SK-N-MC (cell line): ENCODE measurements around the gene PLK1.
"Not testable (repeated sequence)": the region's sequence is repeated elsewhere in the genome, so short reads cannot be mapped to it uniquely, and the experiment has no call there.

ENCODE experiments used
- DNase-seq: peaks from one replicate; pipeline ENCODE4 v3.0.0-alpha.2; 2011; ENCODE audit warnings: low read depth, low spot score
- H3K27ac ChIP-seq: fragments of 200-600 bp; sonication (generic); 2 replicates; pipeline ENCODE4 v1.5.1; 2016; ENCODE audit warnings: mixed run types
- H3K36me3 ChIP-seq: fragments of 200-600 bp; sonication (generic); 2 replicates; pipeline ENCODE4 v1.6.1; 2017; ENCODE audit warnings: antibody characterized with exemption, low read length, mixed read lengths; ENCODE audit not compliant: insufficient read depth
- H3K4me3 ChIP-seq: fragments of 200-600 bp; sonication (generic); 2 replicates; pipeline ENCODE4 v1.5.1; 2016
- H3K9ac ChIP-seq: fragments of 200-600 bp; sonication (generic); 2 replicates; pipeline ENCODE4 v1.8.0; 2017; ENCODE audit warnings: mixed run types, mixed read lengths; ENCODE audit not compliant: insufficient read length
- H3K9me3 ChIP-seq: fragments of 200-600 bp; sonication (generic); 2 replicates; pipeline ENCODE4 v1.6.1; 2017; ENCODE audit warnings: low read depth, mild to moderate bottlenecking, antibody characterized with exemption, low read length, moderate library complexity, mixed read lengths
- EZH2 ChIP-seq: fragments of 200-600 bp; sonication (generic); IDR thresholded peaks from one replicate; pipeline ENCODE4 v1.6.1; 2017; ENCODE audit warnings: antibody characterized with exemption
- FOXP2 ChIP-seq: optimal IDR thresholded peaks from 2 replicates; pipeline ENCODE3; 2011; ENCODE audit warnings: mild to moderate bottlenecking, moderate library complexity; ENCODE audit not compliant: insufficient read depth; ENCODE audit errors: extremely low read length, control extremely low read depth
- POLR2AphosphoS5 ChIP-seq: IDR thresholded peaks from 2 replicates; pipeline ENCODE4 v1.6.1; 2012; ENCODE audit warnings: mild to moderate bottlenecking, low read depth, low read length, borderline replicate concordance

PLK1 gene

GRCh38 chr16:23711785-23712184 is 33.1 kb downstream of the PLK1 start:
- no peak for DNase-seq
- Histone ChIP-seq H3K4me3 (no peak overlapping the region), H3K9ac (no peak overlapping the region), H3K9me3 (0 out of 2 replicates have a peak, but pooled peaks cover 6% of the 10 kb centered on the region), H3K36me3 (no peaks in the 10 kb centered on the region), H3K27ac (no peak overlapping the region)
- no peak for TF ChIP-seq FOXP2
- TF ChIP-seq EZH2: no peak
- no peak for TF ChIP-seq POLR2AphosphoS5

- Histone ChIP-seq H3K9me3 (0 out of 2 replicates have a peak, but pooled peaks cover 6% of the 10 kb centered on the region), H3K9ac (no peak within 1 kb of the TSS), H3K36me3 (no peaks in the 10 kb centered on the region), H3K4me3 (no peak within 1 kb of the TSS), H3K27ac (no peak within 1 kb of the TSS)
- no peak for DNase-seq
- TF ChIP-seq POLR2AphosphoS5 (no peak), FOXP2 (no peak), EZH2 (no peak)
Observed at GRCh38 chr16:23712976-23713375, 34.3 kb downstream of the PLK1 start, which contains the start of gene ERN2. Gene ERN2 (minus strand): TSS chr16:23713222. CDS start chr16:23713187, 35 bp downstream.

GRCh38 chr16:23716484-23716883 is 37.8 kb downstream of the PLK1 start:
- Histone ChIP-seq H3K9me3 (no peaks in the 10 kb centered on the region), H3K4me3 (no peak overlapping the region), H3K36me3 (no peaks in the 10 kb centered on the region), H3K27ac (no peak overlapping the region), H3K9ac (no peak overlapping the region)
- no peak for DNase-seq
- TF ChIP-seq FOXP2 (no peak), POLR2AphosphoS5 (no peak), EZH2 (no peak)

- DNase-seq: not testable (repeated sequence)
Observed at GRCh38 chr16:23722613-23723240, 44.0 kb downstream of the PLK1 start.

GRCh38 chr16:23724096-23724784 is 45.6 kb downstream of the PLK1 start:
- H3K9me3 ChIP-seq: no peaks in the 10 kb centered on the region
- TF ChIP-seq EZH2 (no peak), FOXP2 (no peak), POLR2AphosphoS5 (no peak)

More at GRCh38 chr16:23722613-23723240, 44.0 kb downstream of the PLK1 start:
- H3K27ac ChIP-seq, H3K4me3 ChIP-seq, H3K9me3 ChIP-seq, H3K36me3 ChIP-seq, H3K9ac ChIP-seq: not testable (repeated sequence)

DNA sequence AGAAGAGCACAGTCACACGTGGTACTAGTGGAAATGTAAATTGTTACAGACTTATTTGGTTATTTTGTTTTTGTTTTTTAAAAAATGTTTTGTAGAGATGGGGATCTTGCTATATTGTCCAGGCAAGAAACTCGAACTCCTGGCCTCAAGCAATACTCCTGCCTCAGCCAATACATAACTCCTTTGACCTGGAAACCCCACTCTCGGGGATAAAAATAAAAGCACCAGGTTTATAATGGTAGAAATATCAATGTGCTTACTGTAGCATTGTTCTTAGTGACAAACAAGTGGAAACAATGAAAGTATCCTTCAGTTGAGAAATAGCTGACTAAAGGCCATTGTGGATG is 46.1 kb downstream of the PLK1 start:
- no peaks in the 10 kb centered on the region for H3K9me3 ChIP-seq
- no peak for DNase-seq
- no peak overlapping the region for H3K27ac ChIP-seq
- no peaks in the 10 kb centered on the region for H3K36me3 ChIP-seq
- H3K9ac ChIP-seq: no peak overlapping the region
- H3K4me3 ChIP-seq: no peak overlapping the region
- no peak for TF ChIP-seq EZH2

More at GRCh38 chr16:23724096-23724784, 45.6 kb downstream of the PLK1 start:
- no peak for DNase-seq
- Histone ChIP-seq H3K4me3 (no peak overlapping the region), H3K27ac (no peak overlapping the region), H3K9ac (no peak overlapping the region), H3K36me3 (no peaks in the 10 kb centered on the region)

GRCh38 chr16:23726710-23727109 is 48.0 kb downstream of the PLK1 start:
- no peak overlapping the region for H3K4me3 ChIP-seq
- DNase-seq: no peak
- no peak overlapping the region for H3K9ac ChIP-seq
- peak overlapping the region; percentile 49; the same call in 1 of the 2 replicates for H3K27ac ChIP-seq
- TF ChIP-seq FOXP2: no peak
- TF ChIP-seq EZH2: no peak
- no peak for TF ChIP-seq POLR2AphosphoS5
- H3K9me3 ChIP-seq: no peaks in the 10 kb centered on the region
- no peaks in the 10 kb centered on the region for H3K36me3 ChIP-seq

- Histone ChIP-seq H3K9ac (no peak overlapping the region), H3K36me3 (no peaks in the 10 kb centered on the region), H3K4me3 (no peak overlapping the region), H3K27ac (no peak overlapping the region), H3K9me3 (no peaks in the 10 kb centered on the region)
- DNase-seq: no peak
- TF ChIP-seq FOXP2 (no peak), POLR2AphosphoS5 (no peak), EZH2 (no peak)
Observed at GRCh38 chr16:23728112-23728477, 49.4 kb downstream of the PLK1 start.
